PFSK-1 (cell line): Measurements from ENCODE around the gene TARBP1.

Source experiments
- FOXP2 ChIP-seq: optimal IDR thresholded peaks from 2 replicates; pipeline ENCODE3; 2011; ENCODE audit warnings: borderline replicate concordance, control low read depth, inconsistent platforms; ENCODE audit not compliant: insufficient read depth; ENCODE audit errors: extremely low read length, extremely low read depth
- POLR2AphosphoS5 ChIP-seq: IDR thresholded peaks from 2 replicates; pipeline ENCODE4 v1.6.1; 2012; ENCODE audit warnings: low read depth, mild to moderate bottlenecking, control low read depth, low read length, moderate library complexity
- REST ChIP-seq, 2 experiments: IDR thresholded peaks; 2 replicates each; pipeline versions ENCODE4 v1.6.1 to v1.8.0; 2011 to 2012; ENCODE audit warnings: low read depth in 2 of 2, low read length in 2 of 2, control low read depth in 1 of 2, inconsistent platforms in 1 of 2, mild to moderate bottlenecking in 1 of 2, moderate library complexity in 1 of 2; ENCODE audit not compliant: insufficient read depth in 1 of 2
- SIN3A ChIP-seq: IDR thresholded peaks from 2 replicates; pipeline ENCODE4 v1.6.1; 2012; ENCODE audit warnings: mild to moderate bottlenecking, low read length, moderate library complexity, borderline replicate concordance; ENCODE audit not compliant: insufficient read depth
- TAF1 ChIP-seq: IDR thresholded peaks from 2 replicates; pipeline ENCODE4 v1.6.1; 2012; ENCODE audit warnings: low read length, control low read depth, borderline replicate concordance; ENCODE audit not compliant: insufficient read depth

Gene TARBP1

GRCh38 chr1:234408757-234409156 lies 70.2 kb downstream of the TARBP1 start:
- TF ChIP-seq POLR2AphosphoS5 (no peak), SIN3A (no peak), TAF1 (no peak), REST (IDR thresholded peaks at IDR 0.05; ENCODE audit: insufficient read depth in 1 of 2, low read depth in 2 of 2, low read length in 2 of 2) (no peak), FOXP2 (no peak)

- no peak for TF ChIP-seq FOXP2
- no peak for TF ChIP-seq POLR2AphosphoS5
- TF ChIP-seq TAF1, result no peak
- no peak for TF ChIP-seq SIN3A
Observed at GRCh38 chr1:234406871-234407270, 72.1 kb downstream of the TARBP1 start.

- TF ChIP-seq TAF1 (no peak), FOXP2 (no peak), POLR2AphosphoS5 (no peak), REST (IDR thresholded peaks at IDR 0.05; ENCODE audit: insufficient read depth in 1 of 2, low read depth in 2 of 2, low read length in 2 of 2) (no peak)
Observed at GRCh38 chr1:234405676-234406075, 73.3 kb downstream of the TARBP1 start.

- no peak for TF ChIP-seq FOXP2
- no peak for TF ChIP-seq POLR2AphosphoS5
- no peak for TF ChIP-seq TAF1
Observed at GRCh38 chr1:234402939-234403338, 76.0 kb downstream of the TARBP1 start.

GRCh38 chr1:234401658-234402057 lies 77.3 kb downstream of the TARBP1 start:
- TF ChIP-seq FOXP2 (no peak), POLR2AphosphoS5 (no peak), SIN3A (no peak)

- TF ChIP-seq TAF1 (no peak), FOXP2 (no peak), SIN3A (no peak)
Observed at GRCh38 chr1:234400773-234401172, 78.2 kb downstream of the TARBP1 start.

GRCh38 chr1:234398849-234399381 lies 80.1 kb downstream of the TARBP1 start:
- TF ChIP-seq POLR2AphosphoS5, result no peak
- TF ChIP-seq SIN3A, result no peak
- TF ChIP-seq FOXP2, result no peak
- no peak for TF ChIP-seq TAF1
- TF ChIP-seq REST (IDR thresholded peaks at IDR 0.05; ENCODE audit: insufficient read depth in 1 of 2, low read depth in 2 of 2, low read length in 2 of 2), result no peak
